HG03520 (cell line): ENCODE measurements around the gene PRDM15.

Experiments
- ATAC-seq: cut with Tn5 transposase; IDR thresholded peaks from one replicate; pipeline ENCODE4 v1.9.1; 2021; ENCODE audit warnings: mild to moderate bottlenecking, moderate library complexity; ENCODE audit not compliant: unreplicated experiment

Gene PRDM15

GRCh38 chr21:41913230-41913629 is 34.1 kb upstream of the PRDM15 start:
- ATAC-seq = no peak

DNA sequence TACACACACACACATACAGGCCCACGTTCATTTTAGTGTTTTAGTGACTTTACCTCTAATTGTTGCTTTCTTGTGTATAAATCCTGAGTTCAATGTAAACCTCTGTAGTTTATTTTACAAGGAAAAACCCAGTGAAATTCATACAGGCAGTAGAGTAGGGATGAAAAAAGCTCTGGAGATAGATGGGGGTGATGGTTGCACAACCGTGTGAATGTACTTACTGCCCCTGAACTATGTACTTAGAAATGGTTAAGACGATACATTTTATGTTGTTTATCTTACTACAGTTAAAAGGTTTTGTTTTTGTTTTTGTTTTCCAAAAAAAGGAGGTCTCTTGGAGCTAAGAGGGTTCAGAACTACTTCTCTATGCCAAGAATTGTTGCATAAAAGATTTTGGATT is 29.7 kb upstream of the PRDM15 start:
- no peak for ATAC-seq

DNA sequence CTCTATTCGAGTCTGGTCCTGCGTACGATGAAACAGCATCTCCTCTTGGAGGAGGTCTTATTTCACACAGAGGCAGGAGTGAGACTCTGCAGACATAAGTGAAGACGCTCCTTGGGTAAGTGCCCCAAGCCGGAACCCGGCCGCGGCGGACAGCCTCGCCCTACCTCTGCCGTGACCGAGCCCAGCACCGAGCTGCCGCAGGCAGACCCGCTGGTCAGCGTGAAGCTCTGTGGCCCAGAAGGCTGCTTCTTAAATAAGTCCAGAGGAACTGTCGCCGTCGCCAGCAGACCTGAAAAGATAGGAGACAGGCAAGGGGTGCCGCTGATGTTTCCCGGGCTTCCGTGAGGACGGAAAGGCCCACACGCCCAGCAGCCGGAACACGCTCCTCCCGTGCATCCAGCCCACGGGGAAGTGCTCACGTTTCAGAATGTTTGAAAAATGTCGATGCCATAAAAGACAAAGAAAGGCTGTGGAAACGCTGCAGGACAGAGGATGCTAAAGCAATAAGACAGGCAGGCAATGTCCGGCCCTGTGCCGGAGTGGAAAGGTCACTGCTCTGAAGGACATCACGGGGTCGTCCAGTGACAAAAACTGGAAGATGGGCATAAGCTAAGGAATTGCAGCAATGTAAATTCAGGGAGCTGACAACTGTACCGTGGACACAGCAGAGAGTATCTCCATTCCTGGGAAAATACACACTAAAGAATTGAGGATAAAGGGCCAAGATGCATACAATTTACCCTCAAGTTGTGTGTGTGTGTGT is 28.5 kb upstream of the PRDM15 start:
- no peak for ATAC-seq

DNA sequence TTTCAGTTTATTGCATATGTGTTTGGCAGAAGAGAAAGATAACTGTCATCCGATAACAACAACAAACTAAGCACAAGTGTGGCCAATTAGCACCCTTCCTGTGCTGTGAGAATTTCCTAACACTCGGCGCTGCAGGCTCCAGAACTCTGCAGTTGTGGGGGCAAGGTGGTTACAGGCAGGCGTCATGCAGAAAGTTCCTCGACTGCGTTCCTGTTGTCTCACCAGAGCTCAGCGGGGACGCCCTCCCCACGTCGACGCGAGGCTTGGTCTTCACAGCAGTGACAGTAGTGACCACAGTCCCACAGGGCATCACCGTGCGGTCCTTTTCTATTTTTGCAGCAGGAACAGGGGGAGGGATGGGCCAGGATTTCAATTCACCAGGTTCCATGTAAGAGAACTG is 27.6 kb upstream of the PRDM15 start:
- no peak for ATAC-seq

- ATAC-seq = no peak
Measured at GRCh38 chr21:41903559-41904351, 24.6 kb upstream of the PRDM15 start.

DNA sequence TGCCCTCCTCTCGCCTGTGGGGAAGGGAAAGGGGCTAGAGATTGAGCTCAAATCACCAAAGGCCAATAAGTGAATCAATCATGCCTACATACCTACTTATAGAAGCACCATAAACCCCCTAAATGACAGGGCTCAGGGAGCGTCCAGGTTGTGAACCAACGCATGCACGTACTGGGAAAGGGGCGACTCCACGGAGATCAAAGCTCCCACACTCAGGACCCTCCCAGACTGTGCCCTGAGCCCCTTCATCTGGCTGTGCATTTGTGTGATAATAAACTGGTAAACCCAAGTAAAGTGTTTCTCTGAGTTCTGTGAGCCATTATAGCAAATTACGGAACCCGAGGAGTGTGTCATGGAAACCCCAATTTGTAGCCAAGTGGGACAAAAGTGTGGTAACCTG is 23.8 kb upstream of the PRDM15 start:
- ATAC-seq = no peak

GRCh38 chr21:41901782-41902181 is 22.6 kb upstream of the PRDM15 start:
- ATAC-seq = no peak

DNA sequence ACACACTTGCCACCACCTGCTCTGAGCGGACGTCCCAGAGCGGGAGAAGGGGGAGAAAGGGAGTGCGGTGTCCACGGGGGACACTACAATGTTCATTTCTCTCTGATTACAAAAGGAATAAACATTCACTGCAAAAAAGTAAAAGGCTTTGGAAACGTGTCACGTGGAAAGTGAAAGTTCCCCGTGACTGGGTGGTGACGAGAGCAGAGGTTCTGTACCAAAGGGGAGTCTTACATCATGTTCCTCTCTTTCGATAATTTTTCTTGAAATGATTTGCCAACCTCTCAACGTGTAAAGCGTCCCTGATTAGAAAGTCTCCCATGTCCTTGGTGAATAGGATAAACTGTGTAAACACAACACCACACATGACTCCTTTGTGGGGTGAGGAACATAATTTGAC is 22.0 kb upstream of the PRDM15 start:
- no peak for ATAC-seq

DNA sequence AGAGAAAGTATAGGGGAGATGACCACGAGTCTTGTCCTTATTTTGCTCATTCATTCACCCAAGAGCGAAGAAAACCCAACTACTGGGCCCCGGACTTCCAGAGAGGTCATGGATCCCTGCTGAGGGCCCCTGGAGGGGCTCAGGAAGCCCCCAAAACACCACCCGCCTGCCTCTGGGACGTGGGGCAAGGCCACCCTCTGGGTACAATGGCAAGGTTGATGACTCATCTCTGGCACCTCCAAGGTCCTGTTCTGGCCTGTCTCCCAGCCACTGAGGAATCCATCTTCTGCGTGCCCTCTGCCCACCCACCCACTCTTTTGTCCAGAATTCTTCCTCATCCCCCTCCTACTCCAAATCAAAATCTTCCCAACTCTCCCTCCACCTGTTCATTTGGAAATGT is 21.3 kb upstream of the PRDM15 start:
- no peak for ATAC-seq

DNA sequence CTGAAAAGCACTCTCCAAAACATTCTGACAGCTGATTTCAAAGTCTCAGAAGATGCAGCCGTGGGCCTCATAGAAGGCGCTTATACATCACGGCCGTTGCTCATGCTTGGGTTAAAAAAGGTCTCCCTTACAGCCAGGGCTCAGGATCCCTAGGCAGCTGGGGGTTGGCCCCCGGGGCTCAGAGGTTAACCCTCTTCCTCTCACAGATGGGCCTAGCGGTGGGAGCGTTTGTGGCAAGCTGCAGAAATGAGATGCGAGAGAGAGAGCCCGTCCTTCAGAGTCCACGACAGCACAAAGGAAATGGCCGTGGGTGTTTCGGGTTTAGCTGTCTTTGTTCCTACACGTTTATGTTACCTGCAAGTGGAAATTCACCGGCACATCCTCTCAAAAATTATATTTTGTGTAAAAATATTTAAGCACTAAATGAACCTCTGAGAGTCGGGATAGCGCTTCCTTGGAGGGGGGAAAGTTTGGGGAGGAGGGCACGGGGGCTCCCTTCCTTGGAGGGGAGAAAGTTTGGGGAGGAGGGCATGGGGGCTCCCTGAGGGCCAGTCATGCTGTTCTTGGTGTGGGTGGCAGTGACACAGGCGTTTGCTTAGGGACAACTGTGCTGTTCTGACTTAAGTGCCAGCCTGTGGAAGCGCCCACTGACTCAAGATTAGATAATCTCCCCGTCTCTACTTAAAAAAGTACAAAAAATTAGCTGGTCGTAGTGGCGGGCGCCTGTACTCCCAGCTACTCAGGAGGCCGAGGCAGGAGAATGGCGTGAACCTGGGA is 20.5 kb upstream of the PRDM15 start:
- no peak for ATAC-seq

DNA sequence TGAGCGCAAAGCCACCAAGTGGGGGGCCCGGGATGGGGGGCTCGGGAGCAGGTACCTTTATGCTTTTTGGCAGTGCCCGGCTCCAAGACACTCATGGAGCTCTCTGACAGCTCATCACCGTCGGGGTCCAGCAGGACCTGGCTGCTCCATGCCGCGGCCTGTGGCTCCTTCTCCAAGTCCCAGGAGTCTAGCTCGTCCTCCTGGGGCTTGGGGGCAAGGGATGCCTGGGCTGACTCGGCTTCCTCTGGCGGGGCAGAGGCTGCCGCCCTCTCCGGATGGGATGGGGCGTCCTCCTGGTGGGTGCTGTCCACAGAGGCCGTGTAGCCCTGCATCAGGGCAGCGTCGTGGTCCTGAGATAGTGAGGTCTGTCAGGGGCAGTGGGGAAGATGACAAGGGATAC is 19.9 kb upstream of the PRDM15 start:
- no peak for ATAC-seq

DNA sequence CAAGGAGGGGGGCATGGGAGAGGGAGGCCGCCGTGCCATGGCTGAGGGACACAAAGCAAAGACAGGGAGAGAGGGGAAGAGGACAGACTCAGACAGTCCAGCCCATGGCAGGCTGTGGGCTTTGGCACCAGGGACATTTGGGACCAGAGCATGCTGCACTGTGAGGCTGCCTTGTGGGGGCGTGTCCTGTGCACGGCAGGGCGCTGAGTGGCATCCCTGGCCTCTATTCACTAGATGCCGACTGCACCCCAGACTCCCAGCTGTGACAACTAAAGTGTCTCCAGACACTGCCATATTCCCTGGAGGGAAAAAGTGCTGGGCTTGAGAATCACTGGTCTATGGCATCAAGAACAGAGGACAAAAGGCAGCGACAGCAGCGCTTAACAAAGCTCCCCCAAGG is 18.6 kb upstream of the PRDM15 start:
- no peak for ATAC-seq

- ATAC-seq = no peak
Measured at GRCh38 chr21:41897047-41897669, 18.0 kb upstream of the PRDM15 start.

DNA sequence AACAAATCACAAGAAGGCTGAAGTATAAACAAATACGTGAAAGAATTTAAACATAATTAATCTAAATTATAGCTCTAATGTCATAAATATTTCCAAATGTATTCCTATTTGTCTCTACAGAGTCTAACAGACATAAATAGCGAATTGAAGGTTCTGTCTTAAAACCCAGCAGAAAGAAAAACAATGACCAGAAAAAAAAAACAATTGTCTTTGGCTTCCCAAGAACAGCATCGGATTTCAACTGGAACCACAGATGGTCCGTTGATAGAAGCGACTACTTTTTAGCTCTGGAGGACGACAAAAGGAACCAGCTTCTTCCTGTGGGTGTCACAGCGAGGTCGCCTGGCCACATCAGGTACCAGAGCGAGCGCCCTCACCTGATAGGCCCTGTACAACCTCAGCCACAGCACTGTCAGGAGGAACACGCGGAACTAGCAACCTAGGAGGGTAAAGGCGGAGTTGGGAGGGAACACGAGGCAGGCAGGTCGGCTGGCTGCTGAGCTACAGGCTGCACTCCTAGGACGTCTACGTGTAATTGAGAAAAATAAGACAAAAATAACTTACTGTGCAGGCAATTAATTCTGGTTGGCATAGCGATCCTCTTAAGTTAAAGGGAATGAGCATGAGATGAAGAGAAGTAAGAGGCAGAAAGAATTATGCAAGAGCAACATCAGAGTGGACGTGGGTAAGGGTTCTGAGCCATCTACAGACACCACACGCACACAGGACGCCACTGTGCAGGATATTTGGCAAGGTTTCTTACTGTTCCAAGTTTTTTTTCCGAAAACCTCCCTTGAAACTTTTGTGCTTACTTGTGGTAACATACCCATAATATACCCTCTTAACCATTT is 16.7 kb upstream of the PRDM15 start:
- ATAC-seq = no peak

DNA sequence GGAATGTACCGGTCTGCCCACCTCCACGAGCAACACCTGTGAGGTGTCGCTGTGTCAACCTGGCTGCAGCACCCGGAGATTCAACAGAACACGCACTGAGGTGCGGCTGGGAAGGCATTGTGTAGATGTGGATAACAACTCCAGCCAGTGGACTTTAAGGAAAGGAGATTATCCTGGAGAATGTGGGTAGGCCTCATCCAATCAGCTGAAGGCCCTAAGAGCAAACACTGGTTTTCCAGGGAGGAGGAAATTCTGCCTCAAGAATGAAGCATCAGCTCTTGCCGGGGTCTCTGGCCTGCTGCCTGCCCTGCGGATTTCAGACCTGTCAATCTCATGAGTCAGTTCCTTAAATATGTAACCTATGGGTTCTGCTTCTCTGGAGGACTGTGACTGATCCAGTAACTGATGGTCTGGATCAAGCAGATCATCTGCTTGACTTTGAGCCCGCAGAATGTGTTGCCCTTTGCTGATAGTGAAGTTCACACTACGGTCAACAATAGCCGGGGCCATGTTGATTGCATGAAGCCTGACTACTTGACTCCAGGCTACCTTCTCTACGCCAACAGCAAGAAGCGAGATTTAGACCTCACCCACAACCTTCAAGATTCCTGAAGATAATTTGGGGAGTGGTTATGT is 15.9 kb upstream of the PRDM15 start:
- ATAC-seq = no peak

DNA sequence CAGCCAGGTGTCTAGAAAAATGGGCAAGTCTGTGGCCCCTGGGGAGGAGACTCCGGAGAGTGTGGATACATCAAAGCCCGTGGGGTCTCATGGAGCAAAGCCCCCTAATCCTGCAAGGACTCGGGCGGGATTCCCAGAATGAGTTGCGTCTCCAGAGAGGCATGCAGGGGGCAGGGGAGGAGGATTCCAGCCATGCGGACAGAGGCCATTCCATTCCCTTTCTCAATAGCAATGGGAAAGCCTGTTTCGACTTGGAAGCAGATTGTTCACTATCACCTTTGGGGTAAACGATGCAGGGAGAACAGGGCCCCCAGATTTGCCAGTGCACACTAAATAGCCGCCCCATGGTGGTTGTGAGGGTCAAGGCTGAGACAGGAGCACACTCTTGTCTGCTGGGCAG is 15.4 kb upstream of the PRDM15 start:
- no peak for ATAC-seq

DNA sequence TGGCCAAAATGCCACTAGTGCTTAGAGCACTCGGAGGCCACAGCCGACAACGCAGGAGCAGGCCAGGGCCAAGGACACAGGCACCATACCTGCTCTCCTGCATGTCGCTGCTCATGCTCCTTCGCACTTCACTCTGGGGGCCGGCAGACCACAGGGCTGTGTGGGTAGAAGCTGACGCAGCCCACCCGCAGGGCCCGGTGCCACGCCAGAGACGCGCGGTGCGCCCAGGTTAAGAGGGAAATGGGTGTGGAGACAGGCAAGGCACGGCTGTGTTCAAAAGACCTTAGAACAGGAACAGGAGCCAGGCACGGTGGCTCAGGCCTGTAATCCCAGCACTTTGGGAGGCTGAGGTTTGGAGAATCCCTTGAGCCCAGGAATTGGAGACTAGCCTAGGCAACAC is 13.6 kb upstream of the PRDM15 start:
- no peak for ATAC-seq

- ATAC-seq = no peak
Measured at GRCh38 chr21:41891132-41891531, 12.0 kb upstream of the PRDM15 start.

DNA sequence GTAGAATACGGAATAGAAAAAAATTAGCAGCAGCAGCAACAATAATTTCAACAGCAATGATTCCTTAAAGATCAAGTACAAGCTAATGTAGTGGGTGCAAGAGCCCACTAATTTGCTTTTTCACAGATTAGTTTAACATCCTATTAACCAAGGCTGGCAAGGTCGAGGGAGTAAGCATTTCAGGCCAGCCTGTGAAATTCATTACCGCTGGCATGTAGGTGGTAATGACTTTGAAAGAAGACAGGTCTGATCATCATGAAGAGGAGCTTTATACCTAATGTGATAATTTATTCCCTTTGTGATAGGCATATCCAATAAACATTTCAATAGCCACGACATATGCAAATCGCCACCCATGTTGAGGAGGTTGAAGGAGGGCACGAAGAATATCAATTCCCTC is 11.2 kb upstream of the PRDM15 start:
- no peak for ATAC-seq
